HEK293T (cell line): ENCODE data around the gene MUTYH.
"Not testable (repeated sequence)": the region's sequence is repeated elsewhere in the genome, so short reads cannot be mapped to it uniquely, and the experiment has no call there.

Experiments
- CTCF ChIA-PET: fragments of 350-600 bp; formaldehyde crosslinking; extraction: SDS; loops from one replicate; lab custom pipeline; 2021; ENCODE audit warnings: antibody characterized with exemption, inconsistent platforms; lab: Yijun Ruan, JAX
- POLR2A ChIA-PET: fragments of 350-600 bp; formaldehyde crosslinking; extraction: SDS; loops from one replicate; lab custom pipeline; 2020; ENCODE audit warnings: antibody characterized with exemption, inconsistent platforms; lab: Yijun Ruan, JAX
- DNase-seq: peaks from one replicate; pipeline ENCODE4 v3.0.0; 2012; ENCODE audit warnings: mixed read lengths; ENCODE audit errors: extremely low spot score
- ARNT ChIP-seq: fragments of 450-650 bp; IDR thresholded peaks from 2 replicates; pipeline ENCODE4 v1.6.1; 2017; ENCODE audit warnings: mild to moderate bottlenecking
- BHLHE40 ChIP-seq: fragments of 450-650 bp; IDR thresholded peaks from 2 replicates; pipeline ENCODE4 v1.6.1; 2016; ENCODE audit warnings: mild to moderate bottlenecking, moderate library complexity, borderline replicate concordance
- CTBP1 ChIP-seq: fragments of 450-650 bp; IDR thresholded peaks from 2 replicates; pipeline ENCODE4 v1.6.1; 2016; ENCODE audit warnings: borderline replicate concordance
- ELF4 ChIP-seq: fragments of 450-650 bp; IDR thresholded peaks from 2 replicates; pipeline ENCODE4 v1.6.1; 2017; ENCODE audit warnings: antibody characterized with exemption
- FOXA1 ChIP-seq: fragments of 450-650 bp; IDR thresholded peaks from 2 replicates; pipeline ENCODE4 v1.6.1; 2016; ENCODE audit warnings: mild to moderate bottlenecking
- FOXK2 ChIP-seq: fragments of 450-650 bp; IDR thresholded peaks from 2 replicates; pipeline ENCODE4 v1.6.1; 2016; ENCODE audit warnings: mild to moderate bottlenecking
- HDGF ChIP-seq: fragments of 450-650 bp; IDR thresholded peaks from 2 replicates; pipeline ENCODE4 v1.6.1; 2017; ENCODE audit warnings: antibody characterized with exemption, borderline replicate concordance
- L3MBTL2 ChIP-seq: fragments of 450-650 bp; conservative IDR thresholded peaks from 2 replicates; pipeline ENCODE4 v1.6.1; 2016; ENCODE audit warnings: mild to moderate bottlenecking
- LEF1 ChIP-seq: fragments of 450-650 bp; IDR thresholded peaks from 2 replicates; pipeline ENCODE4 v1.6.1; 2017; ENCODE audit warnings: mild to moderate bottlenecking, borderline replicate concordance
- NFRKB ChIP-seq: fragments of 450-650 bp; IDR thresholded peaks from 2 replicates; pipeline ENCODE4 v1.6.1; 2016; ENCODE audit warnings: mild to moderate bottlenecking, moderate library complexity
- SUZ12 ChIP-seq: fragments of 450-650 bp; IDR thresholded peaks from 2 replicates; pipeline ENCODE4 v1.6.1; 2016; ENCODE audit warnings: mild to moderate bottlenecking
- ZNF384 ChIP-seq: fragments of 450-650 bp; IDR thresholded peaks from 2 replicates; pipeline ENCODE4 v1.6.1; 2016
- TF ChIP-seq, protein P1 (sequence below): fragments of 450-650 bp; IDR thresholded peaks from 2 replicates; pipeline ENCODE4 v1.6.1; 2016

MUTYH gene

DNA sequence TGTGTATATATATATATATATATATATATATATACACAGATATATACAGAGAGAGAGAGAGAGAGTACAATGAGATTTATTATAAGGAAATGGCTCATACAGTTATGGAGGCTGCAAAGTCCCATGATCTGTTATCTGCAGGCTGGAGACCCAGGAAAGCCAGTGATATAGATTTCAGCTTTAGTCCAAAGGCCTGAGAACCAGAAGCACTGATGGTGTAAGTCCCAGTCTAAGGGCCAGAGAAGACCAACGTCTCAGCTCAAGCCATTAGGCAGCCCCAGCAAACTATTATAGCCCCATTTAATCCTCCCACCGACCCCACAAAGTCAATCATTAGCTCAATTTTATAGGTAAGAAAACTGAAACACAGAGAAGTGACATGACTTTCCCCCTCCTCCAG is 48.5 kb downstream of the MUTYH start:
- CTCF ChIA-PET, result interaction anchor here (0.6 to 1.1 kb wide), 3 partner anchors 182 to 278 kb away, joined by 3 to 8 read pairs (median 3); no protein-coding TSS in a partner anchor
- DNase-seq, result no peak
- POLR2A ChIA-PET, result interaction anchor here (0.6 to 1.4 kb wide), 5 partner anchors 12 to 603 kb away, joined by 3 to 6 read pairs (median 3); partner anchors contain the start of genes MUTYH, TOE1 and UROD
- no peak for TF ChIP-seq CTBP1
- no peak for TF ChIP-seq L3MBTL2
- no peak for TF ChIP-seq HDGF
- TF ChIP-seq ELF4, result no peak
- TF ChIP-seq, protein P1, sequence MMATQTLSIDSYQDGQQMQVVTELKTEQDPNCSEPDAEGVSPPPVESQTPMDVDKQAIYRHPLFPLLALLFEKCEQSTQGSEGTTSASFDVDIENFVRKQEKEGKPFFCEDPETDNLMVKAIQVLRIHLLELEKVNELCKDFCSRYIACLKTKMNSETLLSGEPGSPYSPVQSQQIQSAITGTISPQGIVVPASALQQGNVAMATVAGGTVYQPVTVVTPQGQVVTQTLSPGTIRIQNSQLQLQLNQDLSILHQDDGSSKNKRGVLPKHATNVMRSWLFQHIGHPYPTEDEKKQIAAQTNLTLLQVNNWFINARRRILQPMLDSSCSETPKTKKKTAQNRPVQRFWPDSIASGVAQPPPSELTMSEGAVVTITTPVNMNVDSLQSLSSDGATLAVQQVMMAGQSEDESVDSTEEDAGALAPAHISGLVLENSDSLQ, result no peak
- no peak for TF ChIP-seq LEF1
- TF ChIP-seq FOXK2, result no peak
- no peak for TF ChIP-seq BHLHE40
- TF ChIP-seq NFRKB, result no peak
- no peak for TF ChIP-seq ZNF384

DNA sequence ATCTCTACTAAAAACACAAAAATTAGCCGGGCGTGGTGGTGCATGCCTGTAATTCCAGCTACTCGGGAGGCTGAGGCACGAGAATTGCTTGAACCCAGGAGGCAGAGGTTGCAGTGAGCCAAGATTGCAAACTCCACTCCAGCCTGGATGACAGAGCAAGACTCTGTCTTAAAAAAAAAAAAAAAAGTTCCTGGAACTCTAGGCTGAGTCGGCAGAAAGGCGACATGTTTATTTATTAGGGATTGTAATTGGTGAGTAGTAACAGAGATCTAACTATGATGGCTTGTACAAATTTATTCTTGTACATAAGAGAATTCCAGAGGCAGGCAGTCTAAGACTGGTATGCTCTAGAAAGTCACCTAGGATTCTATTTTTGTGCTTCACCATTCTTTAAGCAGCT is 49.2 kb downstream of the MUTYH start:
- DNase-seq, CTCF ChIA-PET: not testable (repeated sequence)
- POLR2A ChIA-PET, result interaction anchor here (1.3 kb wide), 1 partner anchor 12 kb away, joined by 6 read pairs; no protein-coding TSS in a partner anchor

DNA sequence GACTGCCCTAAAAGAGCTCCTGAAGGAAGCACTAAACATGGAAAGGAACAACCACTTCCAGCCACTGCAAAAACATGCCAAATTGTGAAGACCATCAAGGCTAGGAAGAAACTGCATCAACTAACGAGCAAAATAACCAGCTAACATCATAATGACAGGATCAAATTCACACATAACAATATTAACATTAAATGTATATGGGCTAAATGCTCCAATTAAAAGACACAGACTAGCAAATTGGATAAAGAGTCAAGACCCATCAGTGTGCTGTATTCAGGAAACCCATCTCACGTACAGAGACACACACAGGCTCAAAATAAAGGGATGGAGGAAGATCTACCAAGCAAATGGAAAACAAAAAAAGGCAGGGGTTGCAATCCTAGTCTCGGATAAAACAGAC is 53.7 kb downstream of the MUTYH start:
- DNase-seq, result not testable (repeated sequence)

DNA sequence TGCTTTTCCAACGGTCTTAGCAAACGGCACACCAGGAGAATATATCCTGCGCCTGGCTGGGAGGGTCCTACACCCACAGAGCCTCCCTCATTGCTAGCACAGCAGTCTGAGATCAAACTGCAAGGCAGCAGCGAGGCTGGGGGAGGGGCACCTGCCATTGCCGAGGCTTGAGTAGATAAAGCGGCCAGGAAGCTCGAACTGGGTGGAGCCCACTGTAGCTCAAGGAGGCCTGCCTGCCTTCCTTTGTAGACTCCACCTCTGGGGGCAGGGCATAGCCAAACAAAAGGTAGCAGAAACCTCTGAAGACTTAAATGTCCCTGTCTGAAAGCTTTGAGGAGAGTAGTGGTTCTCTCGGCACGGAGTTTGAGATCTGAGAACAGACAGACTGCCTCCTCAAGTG is 55.4 kb downstream of the MUTYH start:
- DNase-seq, POLR2A ChIA-PET: not testable (repeated sequence)
- CTCF ChIA-PET, result interaction anchor here (0.7 kb wide), 1 partner anchor 148 kb away, joined by 6 read pairs; no protein-coding TSS in a partner anchor

More for the DNA sequence above, 53.7 kb downstream of the MUTYH start:
- CTCF ChIA-PET, POLR2A ChIA-PET: not testable (repeated sequence)

DNA sequence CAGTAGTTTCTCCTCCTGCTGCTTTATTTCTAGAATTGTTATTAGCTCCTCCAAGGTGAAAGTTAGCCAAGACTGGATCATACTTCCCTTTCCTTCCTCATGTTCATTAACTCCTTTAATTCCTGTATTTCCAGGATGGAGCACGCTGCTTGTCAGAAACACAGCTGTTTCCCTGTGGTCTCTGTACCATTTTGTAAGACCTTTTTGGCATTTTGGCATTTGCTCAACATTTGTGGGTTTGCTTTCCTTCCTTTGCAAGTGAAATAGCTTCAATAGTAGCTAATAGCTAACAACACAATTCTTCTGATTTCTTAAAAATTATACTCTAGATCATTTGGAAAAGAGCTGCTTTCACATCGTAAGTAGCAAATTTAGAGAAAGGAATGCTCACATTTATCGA is 57.9 kb downstream of the MUTYH start:
- no peak for TF ChIP-seq L3MBTL2
- no peak for TF ChIP-seq HDGF
- TF ChIP-seq NFRKB, result no peak
- no peak for TF ChIP-seq SUZ12
- TF ChIP-seq CTBP1, result no peak
- TF ChIP-seq LEF1, result no peak
- no peak for TF ChIP-seq ELF4
- no peak for TF ChIP-seq FOXA1
- no peak for TF ChIP-seq BHLHE40
- no peak for TF ChIP-seq ARNT
- ChIA-PET POLR2A (no interaction called here), CTCF (interaction anchor here (1.4 kb wide), 1 partner anchor 18 kb away, joined by 4 read pairs; no protein-coding TSS in a partner anchor)

More for the DNA sequence above, 57.9 kb downstream of the MUTYH start:
- DNase-seq, result no peak
